ENCODE data around the gene ALG13.

ALG13 gene

GRCh38 chrX:111671668-111672067 is 9.3 kb upstream of the ALG13 start:
- Mint-ChIP-seq H3K36me3 (ENCODE audit: low read depth) (no peaks in the 10 kb centered on the region), H3K27ac (peak overlapping the region in 1 of 3 experiments; percentile 62), H3K4me1 (peaks cover 3% of the 10 kb centered on the region), H3K4me3 (no peak overlapping the region), H3K27me3 (ENCODE audit: low read depth) (no peaks in the 10 kb centered on the region), H3K9me3 (no peaks in the 10 kb centered on the region)
- TF ChIP-seq CTCF (IDR thresholded peaks at IDR 0.05; ENCODE audit: unreplicated experiment in 3 of 3) = no peak

GRCh38 chrX:111687305-111687704 is 6.3 kb downstream of the ALG13 start:
- no peak overlapping the region for H3K27ac Mint-ChIP-seq
- H3K27me3 Mint-ChIP-seq (ENCODE audit: low read depth) = no peaks in the 10 kb centered on the region
- H3K36me3 Mint-ChIP-seq (ENCODE audit: low read depth) = peaks cover 73% of the 10 kb centered on the region
- no peaks in the 10 kb centered on the region for H3K9me3 Mint-ChIP-seq
- H3K4me1 Mint-ChIP-seq = peaks cover 14% of the 10 kb centered on the region
- no peak overlapping the region for H3K4me3 Mint-ChIP-seq
- no peak for TF ChIP-seq CTCF (IDR thresholded peaks at IDR 0.05; ENCODE audit: unreplicated experiment in 3 of 3)

GRCh38 chrX:111695297-111695880 is 14.4 kb downstream of the ALG13 start:
- H3K36me3 Mint-ChIP-seq (ENCODE audit: low read depth) = peaks cover 16% of the 10 kb centered on the region
- H3K4me3 Mint-ChIP-seq = no peak overlapping the region
- TF ChIP-seq CTCF (IDR thresholded peaks at IDR 0.05; ENCODE audit: unreplicated experiment in 3 of 3) = no peak
- no peaks in the 10 kb centered on the region for H3K4me1 Mint-ChIP-seq
- H3K27ac Mint-ChIP-seq = no peak overlapping the region
- no peaks in the 10 kb centered on the region for H3K27me3 Mint-ChIP-seq (ENCODE audit: low read depth)
- no peaks in the 10 kb centered on the region for H3K9me3 Mint-ChIP-seq

- H3K36me3 Mint-ChIP-seq (ENCODE audit: low read depth) = peaks cover 16% of the 10 kb centered on the region
- peak; percentile 33 to 63 (median 47) for TF ChIP-seq CTCF (IDR thresholded peaks at IDR 0.05; ENCODE audit: unreplicated experiment in 3 of 3)
- H3K4me3 Mint-ChIP-seq = no peak overlapping the region
- H3K9me3 Mint-ChIP-seq = no peaks in the 10 kb centered on the region
- no peaks in the 10 kb centered on the region for H3K27me3 Mint-ChIP-seq (ENCODE audit: low read depth)
- H3K27ac Mint-ChIP-seq = peak overlapping the region in 2 of 3 experiments; percentile 5 to 7
- H3K4me1 Mint-ChIP-seq = no peaks in the 10 kb centered on the region
These were observed 38.6 kb downstream of the ALG13 start for GRCh38 chrX:111719426-111720210.

DNA sequence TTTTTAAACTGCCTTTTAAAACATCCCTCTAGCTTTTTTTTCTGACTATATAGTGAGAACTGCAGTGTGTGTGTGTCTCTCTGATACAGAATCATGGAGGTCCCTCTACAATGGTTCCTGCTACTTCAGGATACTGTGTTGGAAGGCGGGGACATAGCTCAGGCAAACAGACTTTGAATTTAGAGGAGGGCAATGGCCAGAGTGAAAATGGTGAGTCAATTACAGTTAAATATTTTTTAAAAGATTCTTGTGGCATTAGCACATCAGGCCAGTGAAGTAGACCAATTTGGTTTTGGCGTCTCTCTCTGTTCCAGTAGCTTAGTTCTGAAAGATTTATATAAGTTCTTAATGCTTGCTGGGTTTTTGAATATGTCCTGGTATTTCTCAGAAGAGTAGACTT is 47.1 kb downstream of the ALG13 start:
- Mint-ChIP-seq H3K27me3 (ENCODE audit: low read depth) (no peaks in the 10 kb centered on the region), H3K9me3 (no peaks in the 10 kb centered on the region), H3K4me1 (no peaks in the 10 kb centered on the region), H3K4me3 (no peak overlapping the region), H3K27ac (no peak overlapping the region), H3K36me3 (ENCODE audit: low read depth) (peaks cover 75% of the 10 kb centered on the region)
- TF ChIP-seq CTCF (IDR thresholded peaks at IDR 0.05; ENCODE audit: unreplicated experiment in 3 of 3) = no peak

- H3K4me3 Mint-ChIP-seq = no peak overlapping the region
- no peaks in the 10 kb centered on the region for H3K27me3 Mint-ChIP-seq (ENCODE audit: low read depth)
- H3K27ac Mint-ChIP-seq = no peak overlapping the region
- H3K36me3 Mint-ChIP-seq (ENCODE audit: low read depth) = peaks cover 79% of the 10 kb centered on the region
- H3K9me3 Mint-ChIP-seq = no peaks in the 10 kb centered on the region
- TF ChIP-seq CTCF (IDR thresholded peaks at IDR 0.05; ENCODE audit: unreplicated experiment in 3 of 3) = no peak
- H3K4me1 Mint-ChIP-seq = no peaks in the 10 kb centered on the region
These were observed 50.4 kb downstream of the ALG13 start for GRCh38 chrX:111731351-111731750.
